ENCODE measurements around the gene AKR1C4.
"Not testable (repeated sequence)": the region's sequence is repeated elsewhere in the genome, so short reads cannot be mapped to it uniquely, and the experiment has no call there.

Gene AKR1C4

GRCh38 chr10:5229019-5229418, 32.4 kb downstream of the AKR1C4 start:
- no peaks in the 10 kb centered on the region for H4K20me1 ChIP-seq (ENCODE audit: low read depth, low read length)
- no peaks in the 10 kb centered on the region for H3K79me2 ChIP-seq (ENCODE audit: insufficient read depth, low read length)

GRCh38 chr10:5233324-5233723, 36.7 kb downstream of the AKR1C4 start:
- no peak overlapping the region for H3K27ac ChIP-seq (ENCODE audit: low read depth, low read length)
- TF ChIP-seq CTCF (IDR thresholded peaks at IDR 0.05; ENCODE audit: insufficient read depth, low read length, poor library complexity, severe bottlenecking) (no peak), EZH2phosphoT487 (conservative IDR thresholded peaks at IDR 0.05; ENCODE audit: low read length) (no peak)
- no peaks in the 10 kb centered on the region for H3K9me2 ChIP-seq (replicated peaks; ENCODE audit: insufficient read depth, low read length)
- H3K9me3 ChIP-seq (ENCODE audit: insufficient read depth, low read length) = no peaks in the 10 kb centered on the region
- no peaks in the 10 kb centered on the region for H3K27me3 ChIP-seq (ENCODE audit: low read length)
- H3K4me2 ChIP-seq (ENCODE audit: low read depth, low read length, poor library complexity, severe bottlenecking) = no peak overlapping the region
- no peaks in the 10 kb centered on the region for H3F3A ChIP-seq (ENCODE audit: insufficient read depth)
- H3K79me2 ChIP-seq (ENCODE audit: insufficient read depth, low read length) = no peaks in the 10 kb centered on the region
- H3K9ac ChIP-seq (ENCODE audit: low read length) = no peak overlapping the region
- no peaks in the 10 kb centered on the region for H4K20me1 ChIP-seq (ENCODE audit: low read depth, low read length)
- no peak overlapping the region for H3K4me3 ChIP-seq (ENCODE audit: insufficient read depth, low read length, poor library complexity, severe bottlenecking)
- no peaks in the 10 kb centered on the region for H3K36me3 ChIP-seq (ENCODE audit: low read length)
- no peak overlapping the region for H2AFZ ChIP-seq (ENCODE audit: low read depth, low read length, severe bottlenecking)

More at GRCh38 chr10:5229019-5229418, 32.4 kb downstream of the AKR1C4 start:
- H3K27me3 ChIP-seq (ENCODE audit: low read length) = no peaks in the 10 kb centered on the region
- no peak overlapping the region for H2AFZ ChIP-seq (ENCODE audit: low read depth, low read length, severe bottlenecking)
- H3K9me3 ChIP-seq (ENCODE audit: insufficient read depth, low read length) = no peaks in the 10 kb centered on the region
- H3K36me3 ChIP-seq (ENCODE audit: low read length) = no peaks in the 10 kb centered on the region
- H3K4me2 ChIP-seq (ENCODE audit: low read depth, low read length, poor library complexity, severe bottlenecking) = no peak overlapping the region
- TF ChIP-seq CTCF (IDR thresholded peaks at IDR 0.05; ENCODE audit: insufficient read depth, low read length, poor library complexity, severe bottlenecking) = no peak
- TF ChIP-seq EZH2phosphoT487 (conservative IDR thresholded peaks at IDR 0.05; ENCODE audit: low read length) = no peak
- no peak overlapping the region for H3K27ac ChIP-seq (ENCODE audit: low read depth, low read length)
- H3K9ac ChIP-seq (ENCODE audit: low read length) = no peak overlapping the region
- H3K4me3 ChIP-seq (ENCODE audit: insufficient read depth, low read length, poor library complexity, severe bottlenecking) = no peak overlapping the region
- no peaks in the 10 kb centered on the region for H3K9me2 ChIP-seq (replicated peaks; ENCODE audit: insufficient read depth, low read length)
- H3F3A ChIP-seq (ENCODE audit: insufficient read depth) = no peaks in the 10 kb centered on the region

GRCh38 chr10:5234106-5234860, 37.6 kb downstream of the AKR1C4 start:
- no peak overlapping the region for H3K27ac ChIP-seq (ENCODE audit: low read depth, low read length)
- no peaks in the 10 kb centered on the region for H4K20me1 ChIP-seq (ENCODE audit: low read depth, low read length)
- H3K4me2 ChIP-seq (ENCODE audit: low read depth, low read length, poor library complexity, severe bottlenecking) = no peak overlapping the region
- no peaks in the 10 kb centered on the region for H3K9me2 ChIP-seq (replicated peaks; ENCODE audit: insufficient read depth, low read length)
- no peaks in the 10 kb centered on the region for H3K79me2 ChIP-seq (ENCODE audit: insufficient read depth, low read length)
- H3K27me3 ChIP-seq (ENCODE audit: low read length) = no peaks in the 10 kb centered on the region
- H2AFZ ChIP-seq (ENCODE audit: low read depth, low read length, severe bottlenecking) = no peak overlapping the region
- H3K9ac ChIP-seq (ENCODE audit: low read length) = no peak overlapping the region
- H3K4me3 ChIP-seq (ENCODE audit: insufficient read depth, low read length, poor library complexity, severe bottlenecking) = no peak overlapping the region
- TF ChIP-seq EZH2phosphoT487 (conservative IDR thresholded peaks at IDR 0.05; ENCODE audit: low read length) = no peak
- TF ChIP-seq CTCF (IDR thresholded peaks at IDR 0.05; ENCODE audit: insufficient read depth, low read length, poor library complexity, severe bottlenecking) = no peak
- H3K9me3 ChIP-seq (ENCODE audit: insufficient read depth, low read length) = no peaks in the 10 kb centered on the region
- no peaks in the 10 kb centered on the region for H3F3A ChIP-seq (ENCODE audit: insufficient read depth)
- no peaks in the 10 kb centered on the region for H3K36me3 ChIP-seq (ENCODE audit: low read length)

GRCh38 chr10:5237541-5237940, 40.9 kb downstream of the AKR1C4 start:
- not testable (repeated sequence) for H3K36me3 ChIP-seq (ENCODE audit: low read length); H3K4me2 ChIP-seq (ENCODE audit: low read depth, low read length, poor library complexity, severe bottlenecking); H4K20me1 ChIP-seq (ENCODE audit: low read depth, low read length); H3K79me2 ChIP-seq (ENCODE audit: insufficient read depth, low read length); H3K9me3 ChIP-seq (ENCODE audit: insufficient read depth, low read length); H3K27me3 ChIP-seq (ENCODE audit: low read length); H3K27ac ChIP-seq (ENCODE audit: low read depth, low read length); H3F3A ChIP-seq (ENCODE audit: insufficient read depth); H3K9me2 ChIP-seq (replicated peaks; ENCODE audit: insufficient read depth, low read length); H3K9ac ChIP-seq (ENCODE audit: low read length); H3K4me3 ChIP-seq (ENCODE audit: insufficient read depth, low read length, poor library complexity, severe bottlenecking); H2AFZ ChIP-seq (ENCODE audit: low read depth, low read length, severe bottlenecking)
